Urinary bladder (tissue), 4 donors: ENCODE measurements around the gene PPP2R3B. TPM values are rescaled to one million over a fixed set of nuclear protein-coding genes. Genes with fewer than 3 reads are reported as not detected.

Experiments used
- DNase-seq: peaks from one replicate; pipeline ENCODE4 v3.0.0-alpha.2; 2015; ENCODE audit errors: extremely low spot score
- H3K27ac ChIP-seq: one replicate; pipeline ENCODE4 v1.5.1; 2013; ENCODE audit warnings: low read depth, mild to moderate bottlenecking, moderate library complexity
- H3K36me3 ChIP-seq: one replicate; pipeline ENCODE4 v1.6.1; 2013; ENCODE audit warnings: mild to moderate bottlenecking, moderate library complexity; ENCODE audit not compliant: insufficient read depth
- H3K4me1 ChIP-seq: one replicate; pipeline ENCODE4 v1.6.1; 2013; ENCODE audit warnings: mild to moderate bottlenecking, moderate library complexity; ENCODE audit not compliant: insufficient read depth
- H3K4me3 ChIP-seq: one replicate; pipeline ENCODE4 v1.5.1; 2013; ENCODE audit warnings: low read depth, low read length
- WGBS: extraction: QIAGEN DNeasy Blood & Tissue Kit; methylation state at CpG from one replicate; pipeline ENCODE4 v1.1.7; 2013; 5-methylcytosine and 5-hydroxymethylcytosine counted together
- polyA plus RNA-seq: library from polyadenylated mRNA; stranded (reverse); fragments of 200-250 nt; gene quantifications from one replicate; pipeline ENCODE4 v1.2.3, GENCODE V29; 2013
- small RNA-seq: library from RNA; depleted of rRNA; stranded (forward); fragments of <200 nt; gene quantifications from one replicate; pipeline ENCODE3, GENCODE V24; 2014
- total RNA-seq: library from RNA; depleted of rRNA; stranded (reverse); fragments of >200 nt; gene quantifications from one replicate; pipeline ENCODE4 v1.2.3, GENCODE V29; 2014
- donor health status: healthy with polysubstance abuse.
- donor health status: healthy.

Gene PPP2R3B
- total and polyA plus RNA-seq, 2 donors = 11.0 to 16.1 TPM

GRCh38 chrX:300334-300733, 86.4 kb downstream of the PPP2R3B start:
- no peak overlapping the region for H3K27ac ChIP-seq
- no peak for DNase-seq
- peaks cover 7% of the 10 kb centered on the region for H3K36me3 ChIP-seq
- no peak overlapping the region for H3K4me3 ChIP-seq
- 95% methylated on average over 8 of the region's 8 CpGs for WGBS
- no peaks in the 10 kb centered on the region for H3K4me1 ChIP-seq

GRCh38 chrX:298993-299392, 87.7 kb downstream of the PPP2R3B start:
- no peak overlapping the region for H3K4me3 ChIP-seq
- H3K27ac ChIP-seq = no peak overlapping the region
- peaks cover 5% of the 10 kb centered on the region for H3K36me3 ChIP-seq
- DNase-seq = no peak
- no peaks in the 10 kb centered on the region for H3K4me1 ChIP-seq
- 96% methylated on average over 36 of the region's 36 CpGs for WGBS

- Histone ChIP-seq H3K36me3 (no peaks in the 10 kb centered on the region), H3K4me1 (no peaks in the 10 kb centered on the region), H3K27ac (no peak overlapping the region), H3K4me3 (no peak overlapping the region)
- 97% methylated on average over 21 of the region's 21 CpGs for WGBS
- no peak for DNase-seq
Measured at GRCh38 chrX:295136-295535, 91.6 kb downstream of the PPP2R3B start.

- no peak for DNase-seq
- WGBS = 98% methylated on average over 47 of the region's 47 CpGs
- H3K36me3 ChIP-seq = no peaks in the 10 kb centered on the region
- H3K4me1 ChIP-seq = no peaks in the 10 kb centered on the region
- no peak overlapping the region for H3K4me3 ChIP-seq
- no peak overlapping the region for H3K27ac ChIP-seq
Measured at GRCh38 chrX:292900-293897, 93.5 kb downstream of the PPP2R3B start.

GRCh38 chrX:291411-291901, 95.3 kb downstream of the PPP2R3B start:
- Histone ChIP-seq H3K4me1 (no peaks in the 10 kb centered on the region), H3K36me3 (no peaks in the 10 kb centered on the region), H3K4me3 (no peak overlapping the region), H3K27ac (no peak overlapping the region)
- DNase-seq = no peak
- WGBS = 98% methylated on average over 29 of the region's 29 CpGs

- DNase-seq = no peak
Measured at GRCh38 chrX:290476-291166, 96.1 kb downstream of the PPP2R3B start.

GRCh38 chrX:288561-288991, 98.1 kb downstream of the PPP2R3B start:
- no peak overlapping the region for H3K27ac ChIP-seq
- WGBS = 95% methylated on average over 25 of the region's 25 CpGs
- no peak overlapping the region for H3K4me3 ChIP-seq
- H3K36me3 ChIP-seq = no peaks in the 10 kb centered on the region
- H3K4me1 ChIP-seq = no peaks in the 10 kb centered on the region
- DNase-seq = no peak

More at GRCh38 chrX:290476-291166, 96.1 kb downstream of the PPP2R3B start:
- no peaks in the 10 kb centered on the region for H3K36me3 ChIP-seq
- H3K4me1 ChIP-seq = no peaks in the 10 kb centered on the region
- H3K4me3 ChIP-seq = no peak overlapping the region
- no peak overlapping the region for H3K27ac ChIP-seq
- WGBS = 95% methylated on average over 42 of the region's 42 CpGs

- H3K4me1 ChIP-seq = no peaks in the 10 kb centered on the region
- 84% methylated on average over 7 of the region's 7 CpGs for WGBS
- no peak for DNase-seq
- H3K4me3 ChIP-seq = no peak overlapping the region
- no peaks in the 10 kb centered on the region for H3K36me3 ChIP-seq
- no peak overlapping the region for H3K27ac ChIP-seq
Measured at GRCh38 chrX:287670-288069, 99.0 kb downstream of the PPP2R3B start.

- Histone ChIP-seq H3K36me3 (no peaks in the 10 kb centered on the region), H3K4me1 (no peaks in the 10 kb centered on the region), H3K4me3 (no peak overlapping the region), H3K27ac (no peak overlapping the region)
- DNase-seq = no peak
- 94% methylated on average over 13 of the region's 13 CpGs for WGBS
Measured at GRCh38 chrX:285076-285677, 101.5 kb downstream of the PPP2R3B start.

Small RNA genes within 50 kb of the gene (small RNA-seq; reads per million reads assigned to genes)
- not detected for gene RF00017

Other genes with a start within 250 kb of the PPP2R3B start
- 5.2 TPM for gene PLCXD1, start 105.5 kb downstream of the PPP2R3B start, total RNA-seq
- gene PLCXD1, start 105.5 kb downstream of the PPP2R3B start, polyA plus RNA-seq = 10.2 TPM
- gene GTPBP6, start 68.1 kb downstream of the PPP2R3B start, total RNA-seq = 10.0 TPM
- gene GTPBP6, start 68.1 kb downstream of the PPP2R3B start, polyA plus RNA-seq = 71.8 TPM
- not detected for gene SHOX, start 243.9 kb upstream of the PPP2R3B start, total RNA-seq
- gene SHOX, start 243.9 kb upstream of the PPP2R3B start, polyA plus RNA-seq = not detected